Activated CD4-positive, alpha-beta T cell treated with anti-CD3 and anti-CD28 coated beads, Interleukin-2, amount 50 U/mL, for 1 hour (primary cell): Measurements from ENCODE around the gene SCN8A.
A peak's percentile ranks its signal among the peaks of the same experiment; 100 is the strongest.
"Not testable (repeated sequence)": the region's sequence is repeated elsewhere in the genome, so short reads cannot be mapped to it uniquely, and the experiment has no call there.

ENCODE experiments used
- DNase-seq: peaks from one replicate; pipeline ENCODE4 v3.0.0-alpha.2; 2020

The SCN8A gene

GRCh38 chr12:51818566-51819300 is 227.7 kb downstream of the SCN8A start:
- DNase-seq: no peak

- DNase-seq: no peak
These were observed 228.9 kb downstream of the SCN8A start for GRCh38 chr12:51819736-51820525.

GRCh38 chr12:51820526-51821439 is 229.8 kb downstream of the SCN8A start:
- peak; percentile 74 for DNase-seq

GRCh38 chr12:51821440-51822260 is 230.6 kb downstream of the SCN8A start:
- DNase-seq: no peak

- no peak for DNase-seq
These were observed 231.2 kb downstream of the SCN8A start for GRCh38 chr12:51822261-51822616.

DNA sequence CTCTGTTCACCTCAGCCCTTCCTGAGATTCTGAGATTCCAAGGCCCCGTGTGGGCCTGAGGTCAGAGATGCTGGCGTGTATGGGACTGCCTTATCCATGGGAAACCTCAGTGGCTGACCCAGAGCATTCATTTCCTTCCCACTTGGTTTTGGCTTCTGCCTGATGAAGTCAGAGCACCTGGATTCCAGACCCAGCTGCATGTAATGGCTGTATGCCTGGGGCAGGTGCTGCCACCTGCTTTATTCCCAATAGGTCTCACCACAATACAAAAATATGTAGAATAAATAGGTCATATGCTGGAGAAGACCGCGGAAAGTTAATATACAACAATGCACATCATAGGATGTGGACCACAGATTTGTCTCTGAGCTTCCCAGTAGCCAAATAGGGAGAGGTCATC is 231.9 kb downstream of the SCN8A start:
- DNase-seq: no peak

GRCh38 chr12:51823875-51824565 is 233.0 kb downstream of the SCN8A start:
- peak; percentile 16 for DNase-seq

DNA sequence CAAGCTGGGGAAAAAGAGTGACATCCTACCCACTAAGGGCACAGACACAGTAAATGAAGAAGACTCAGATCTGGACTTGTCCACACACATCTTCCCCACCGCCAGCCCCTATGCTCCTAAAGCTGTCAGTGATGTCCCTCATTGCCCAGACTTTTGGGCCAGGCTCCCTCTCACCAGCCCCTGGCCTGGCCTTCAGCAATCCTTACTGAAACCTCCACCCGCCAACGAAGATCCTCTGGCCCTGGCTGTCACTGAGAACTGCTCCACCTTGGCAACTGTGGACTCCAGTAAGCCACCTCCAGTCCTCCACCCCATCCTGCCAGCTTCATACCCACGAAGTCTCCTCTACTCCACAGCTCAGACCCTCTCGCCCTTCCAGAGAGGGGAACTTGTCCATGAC is 234.2 kb downstream of the SCN8A start:
- no peak for DNase-seq

DNA sequence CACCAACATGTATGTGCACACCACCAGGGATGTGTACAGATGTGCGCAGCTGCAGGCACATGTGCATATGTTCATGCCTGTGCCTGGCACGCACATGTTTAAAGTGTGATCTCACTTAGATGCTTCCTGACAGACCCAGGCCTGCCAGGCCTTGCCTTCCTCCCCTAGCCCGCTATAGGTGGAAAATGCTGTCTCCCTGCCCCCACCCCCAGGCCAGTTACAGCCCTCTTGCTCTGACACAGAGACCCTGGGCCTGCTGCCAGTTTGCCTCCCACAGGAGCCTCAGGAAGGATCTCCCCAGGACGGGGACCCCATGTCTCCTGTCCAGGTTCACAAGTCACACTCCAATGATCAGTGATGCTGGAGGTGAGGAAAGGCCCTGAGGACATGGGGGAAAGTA is 235.8 kb downstream of the SCN8A start:
- no peak for DNase-seq

DNA sequence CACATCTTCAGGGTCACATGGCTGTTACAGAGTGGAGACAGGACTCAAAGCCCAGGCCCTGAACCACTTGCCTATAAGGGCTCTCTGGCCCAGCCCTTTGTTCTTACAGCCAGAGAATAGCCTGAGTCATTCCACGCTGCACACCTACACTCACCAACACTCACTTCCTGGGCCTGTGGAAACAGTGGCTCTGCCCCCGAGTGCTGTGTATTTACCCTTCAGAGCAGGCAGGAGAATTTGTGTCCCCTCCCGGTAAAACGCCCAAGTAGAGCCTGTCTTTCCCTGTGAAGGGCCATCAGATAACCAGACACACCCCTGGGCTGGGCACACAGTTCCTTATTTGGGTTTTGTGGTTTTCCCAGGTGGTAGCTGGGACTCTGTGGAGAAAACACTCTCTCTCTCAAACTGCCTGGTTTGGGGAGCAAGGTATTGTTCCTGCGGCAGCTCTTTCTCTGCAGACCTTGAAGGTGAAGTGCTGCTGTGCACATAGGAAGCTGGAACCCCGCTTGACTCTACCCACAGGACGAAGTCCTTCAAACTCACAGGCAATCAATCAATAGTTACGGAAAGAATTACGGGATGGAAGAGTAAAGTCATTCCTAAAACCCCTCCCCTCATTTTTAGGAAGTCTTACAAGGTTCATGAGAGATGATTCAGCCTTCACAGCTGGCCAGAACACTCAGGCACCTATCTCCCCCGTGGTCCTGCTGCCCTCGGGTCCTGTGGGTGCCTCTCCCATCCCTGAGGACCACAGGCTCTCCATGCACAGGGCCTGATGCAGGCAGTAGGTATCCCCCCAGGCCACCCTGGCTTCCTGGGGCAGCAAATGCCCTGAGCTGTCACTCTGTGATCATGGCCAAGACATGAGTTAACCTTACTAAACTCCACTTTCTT is 237.1 kb downstream of the SCN8A start:
- no peak for DNase-seq

GRCh38 chr12:51829011-51829481 is 238.0 kb downstream of the SCN8A start:
- DNase-seq: no peak

DNA sequence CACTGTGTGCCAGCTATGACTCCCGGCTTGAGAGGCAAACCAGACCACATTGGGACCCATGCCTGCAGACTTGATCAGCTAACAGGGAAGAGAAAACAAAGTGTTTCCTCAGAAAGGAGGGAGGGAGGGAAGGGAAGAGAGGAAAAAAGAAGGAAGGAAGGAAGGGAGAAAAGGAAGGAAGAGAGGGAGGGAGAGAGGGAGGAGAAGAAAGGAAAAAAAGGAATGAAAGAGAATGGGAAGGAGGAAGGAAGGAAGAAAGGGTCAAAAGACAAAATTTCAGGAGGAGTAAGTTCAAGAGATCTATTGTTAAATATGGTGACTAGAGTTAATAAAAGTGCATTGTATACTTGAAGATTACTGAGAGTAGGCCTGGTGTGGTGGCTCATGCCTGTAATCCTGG is 238.6 kb downstream of the SCN8A start:
- DNase-seq: no peak

DNA sequence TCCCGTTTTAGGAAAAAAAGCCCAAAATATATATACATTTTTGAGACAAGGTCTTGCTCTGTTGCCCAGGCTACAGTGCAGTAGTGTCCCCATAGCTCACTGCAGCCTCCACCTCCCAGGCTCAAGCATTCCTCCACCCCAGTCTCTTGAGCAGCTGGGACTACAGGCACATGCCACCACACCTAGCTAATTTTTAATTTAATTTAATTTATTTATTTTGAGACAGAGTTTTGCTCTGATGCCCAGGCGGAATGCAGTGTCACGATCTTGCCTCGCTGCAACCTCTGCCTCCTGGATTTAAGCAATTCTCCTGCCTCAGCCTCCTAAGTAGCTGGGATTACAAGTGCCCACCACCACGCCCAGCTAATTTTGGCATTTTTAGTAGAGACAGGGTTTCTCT is 240.8 kb downstream of the SCN8A start:
- DNase-seq: not testable (repeated sequence)

GRCh38 chr12:51832354-51833107 is 241.5 kb downstream of the SCN8A start:
- no peak for DNase-seq

- DNase-seq: no peak
These were observed 242.6 kb downstream of the SCN8A start for GRCh38 chr12:51833448-51834227.

GRCh38 chr12:51834411-51834810 is 243.4 kb downstream of the SCN8A start:
- no peak for DNase-seq

GRCh38 chr12:51836041-51836826 is 245.2 kb downstream of the SCN8A start:
- DNase-seq: no peak

DNA sequence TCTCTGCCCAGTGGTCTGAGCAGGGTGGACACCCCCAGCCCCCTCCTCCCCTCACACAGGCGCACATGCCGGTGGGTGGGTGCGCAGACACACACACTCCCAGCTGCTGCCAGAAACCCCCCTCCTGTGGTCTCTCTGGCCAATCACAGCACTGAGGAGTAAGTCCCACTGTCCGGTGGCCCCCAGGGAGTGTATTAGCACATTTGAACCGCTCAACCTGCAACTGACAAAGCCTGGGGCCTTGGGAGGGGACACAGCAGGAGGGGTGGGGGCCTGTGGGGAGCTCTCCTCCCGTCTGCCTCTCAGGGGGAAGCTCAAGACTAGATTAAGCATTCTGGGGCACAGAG is 245.8 kb downstream of the SCN8A start:
- no peak for DNase-seq
